ENCODE results near the gene SLC66A3. TPM values are rescaled to one million over a fixed set of nuclear protein-coding genes. Genes with fewer than 3 reads are reported as not detected.

The SLC66A3 gene
- total and polyA plus RNA-seq, 11 donors: 4.7 to 19.5 (median 8.0) TPM

- DNase-seq: no peak
- Histone ChIP-seq H3K4me1 (peaks cover 0 to 3% (median 0%) of the 10 kb centered on the region in 12 donors), H3K4me3 (no peak overlapping the region), H3K9me3 (no peaks in the 10 kb centered on the region), H3K36me3 (peaks cover 0 to 9% (median 0%) of the 10 kb centered on the region in 9 donors), H3K27ac (no peak overlapping the region), H3K27me3 (no peaks in the 10 kb centered on the region)
- no peak for TF ChIP-seq POLR2A (IDR thresholded peaks at IDR 0.05)
- no peak for TF ChIP-seq CTCF (IDR thresholded peaks at IDR 0.05)
- peak in 3 of 4 donors; percentile 53 to 57 (median 55) for ATAC-seq
- 58 to 72% (median 65%) methylated on average over 13 of the region's 13 CpGs for WGBS, 4 donors
- intact Hi-C loops (cut with DNase I): no loop called here
These were observed 14.1 kb downstream of the SLC66A3 start for GRCh38 chr2:11169333-11169732.

- Histone ChIP-seq H3K36me3 (peaks cover 0 to 30% (median 6%) of the 10 kb centered on the region in 9 donors), H3K4me3 (no peak overlapping the region), H3K4me1 (peaks cover 0 to 25% (median 0%) of the 10 kb centered on the region in 12 donors), H3K27ac (no peak overlapping the region), H3K27me3 (no peaks in the 10 kb centered on the region), H3K9me3 (no peaks in the 10 kb centered on the region)
- no peak for ATAC-seq
- 96 to 99% (median 98%) methylated on average over 9 of the region's 9 CpGs for WGBS, 4 donors
- TF ChIP-seq CTCF (IDR thresholded peaks at IDR 0.05) (no peak), POLR2A (IDR thresholded peaks at IDR 0.05) (no peak)
- intact Hi-C loops (cut with DNase I): no loop called here
- no peak for DNase-seq
These were observed 19.0 kb downstream of the SLC66A3 start for GRCh38 chr2:11174222-11174621.

- Histone ChIP-seq H3K4me3 (no peak overlapping the region), H3K9me3 (no peaks in the 10 kb centered on the region), H3K27ac (peak overlapping the region in 1 of 12 donors; percentile 65), H3K27me3 (no peaks in the 10 kb centered on the region), H3K4me1 (peaks cover 0 to 25% (median 0%) of the 10 kb centered on the region in 12 donors), H3K36me3 (peaks cover 0 to 41% (median 18%) of the 10 kb centered on the region in 9 donors)
- WGBS, 4 donors: 63 to 77% (median 66%) methylated on average over 6 of the region's 6 CpGs
- intact Hi-C loops (cut with DNase I): no loop called here
- peak in 1 of 5 donors; percentile 62 for DNase-seq
- TF ChIP-seq CTCF (IDR thresholded peaks at IDR 0.05) (no peak), POLR2A (IDR thresholded peaks at IDR 0.05) (no peak)
- peak in 3 of 4 donors; percentile 39 to 59 (median 51) for ATAC-seq
These were observed 20.1 kb downstream of the SLC66A3 start for GRCh38 chr2:11175293-11175795.

GRCh38 chr2:11177871-11178690 lies 22.8 kb downstream of the SLC66A3 start:
- no peaks in the 10 kb centered on the region for H3K27me3 ChIP-seq
- H3K4me3 ChIP-seq: no peak overlapping the region
- no peak for ATAC-seq
- H3K36me3 ChIP-seq: peaks cover 0 to 58% (median 40%) of the 10 kb centered on the region in 9 donors
- H3K9me3 ChIP-seq: no peaks in the 10 kb centered on the region
- no peak overlapping the region for H3K27ac ChIP-seq
- DNase-seq: no peak
- H3K4me1 ChIP-seq: peaks cover 0 to 25% (median 0%) of the 10 kb centered on the region in 12 donors
- 66 to 74% (median 67%) methylated on average over 5 of the region's 5 CpGs for WGBS, 4 donors
- intact Hi-C loops (cut with DNase I): no loop called here
- no peak for TF ChIP-seq CTCF (IDR thresholded peaks at IDR 0.05)
- TF ChIP-seq POLR2A (IDR thresholded peaks at IDR 0.05): no peak
